22Rv1 (cell line): Measurements from ENCODE around the gene DMD.

Source experiments
- H3K27ac ChIP-seq: fragments of 450-650 bp; 2 replicates; pipeline ENCODE4 v1.5.1; 2017
- ZFX ChIP-seq: fragments of 450-650 bp; IDR thresholded peaks from 2 replicates; pipeline ENCODE4 v1.6.1; 2017; ENCODE audit warnings: antibody characterized with exemption, borderline replicate concordance
- TF ChIP-seq, protein P1 (sequence below): fragments of 450-650 bp; IDR thresholded peaks from 2 replicates; pipeline ENCODE4 v1.5.1; 2017; ENCODE audit warnings: mild to moderate bottlenecking

DMD gene

DNA sequence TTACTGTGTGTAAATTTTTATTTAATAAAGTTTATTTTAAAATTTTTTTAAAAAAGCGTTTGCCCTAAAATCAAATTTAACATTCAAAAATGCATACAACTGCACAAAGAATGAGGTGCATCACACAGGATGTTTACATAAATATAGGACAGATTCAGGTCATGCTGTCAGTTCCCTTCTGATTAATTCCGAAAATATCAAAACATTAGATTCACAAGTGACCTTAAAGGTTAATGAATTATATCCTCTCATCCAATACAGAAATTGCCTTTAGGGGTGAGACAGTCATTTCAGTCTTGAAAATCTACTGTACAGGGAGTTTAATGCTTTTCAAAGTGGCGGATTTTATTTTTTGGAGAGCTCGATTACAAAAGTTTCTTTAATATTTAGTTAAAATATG is 1930.8 kb downstream of the DMD start:
- no peak overlapping the region for H3K27ac ChIP-seq
- TF ChIP-seq, protein P1, sequence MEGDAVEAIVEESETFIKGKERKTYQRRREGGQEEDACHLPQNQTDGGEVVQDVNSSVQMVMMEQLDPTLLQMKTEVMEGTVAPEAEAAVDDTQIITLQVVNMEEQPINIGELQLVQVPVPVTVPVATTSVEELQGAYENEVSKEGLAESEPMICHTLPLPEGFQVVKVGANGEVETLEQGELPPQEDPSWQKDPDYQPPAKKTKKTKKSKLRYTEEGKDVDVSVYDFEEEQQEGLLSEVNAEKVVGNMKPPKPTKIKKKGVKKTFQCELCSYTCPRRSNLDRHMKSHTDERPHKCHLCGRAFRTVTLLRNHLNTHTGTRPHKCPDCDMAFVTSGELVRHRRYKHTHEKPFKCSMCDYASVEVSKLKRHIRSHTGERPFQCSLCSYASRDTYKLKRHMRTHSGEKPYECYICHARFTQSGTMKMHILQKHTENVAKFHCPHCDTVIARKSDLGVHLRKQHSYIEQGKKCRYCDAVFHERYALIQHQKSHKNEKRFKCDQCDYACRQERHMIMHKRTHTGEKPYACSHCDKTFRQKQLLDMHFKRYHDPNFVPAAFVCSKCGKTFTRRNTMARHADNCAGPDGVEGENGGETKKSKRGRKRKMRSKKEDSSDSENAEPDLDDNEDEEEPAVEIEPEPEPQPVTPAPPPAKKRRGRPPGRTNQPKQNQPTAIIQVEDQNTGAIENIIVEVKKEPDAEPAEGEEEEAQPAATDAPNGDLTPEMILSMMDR: no peak
- no peak for TF ChIP-seq ZFX

DNA sequence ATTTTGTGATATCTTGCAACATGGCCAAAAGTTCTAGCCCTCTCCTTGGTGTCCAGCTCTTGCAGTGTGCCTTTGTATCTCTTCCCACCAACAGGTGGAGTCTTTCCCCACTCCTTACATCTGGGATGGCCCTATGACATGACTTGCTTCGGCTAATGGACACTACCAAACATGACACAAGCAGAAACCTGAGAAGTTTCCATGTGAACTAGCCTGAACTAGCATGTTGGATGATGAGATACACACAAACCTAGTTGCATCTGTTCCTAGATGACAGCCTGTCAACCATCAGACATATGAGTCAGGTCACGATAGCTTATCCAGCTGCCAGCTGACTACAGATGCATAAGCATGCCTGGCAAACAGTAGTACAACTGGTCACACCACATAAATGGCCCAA is 1932.0 kb downstream of the DMD start:
- no peak overlapping the region for H3K27ac ChIP-seq
- TF ChIP-seq ZFX: no peak
- TF ChIP-seq, protein P1: peak; percentile 44

DNA sequence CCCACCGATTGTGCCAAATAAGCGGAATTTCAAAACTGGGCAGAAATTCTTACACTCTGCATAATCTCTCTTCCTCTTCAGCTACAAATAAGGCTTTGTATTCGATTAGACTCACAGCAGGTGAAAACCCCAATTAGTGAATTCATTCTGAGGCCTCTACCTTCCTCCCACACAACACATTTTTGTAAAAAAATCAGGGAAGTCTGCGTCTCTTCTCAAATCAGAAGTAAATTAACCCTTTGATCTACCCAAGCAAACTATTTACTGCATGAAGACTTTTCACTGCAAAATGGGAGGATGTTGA is 1938.9 kb downstream of the DMD start:
- TF ChIP-seq, protein P1: no peak
- TF ChIP-seq ZFX: no peak
- no peak overlapping the region for H3K27ac ChIP-seq

DNA sequence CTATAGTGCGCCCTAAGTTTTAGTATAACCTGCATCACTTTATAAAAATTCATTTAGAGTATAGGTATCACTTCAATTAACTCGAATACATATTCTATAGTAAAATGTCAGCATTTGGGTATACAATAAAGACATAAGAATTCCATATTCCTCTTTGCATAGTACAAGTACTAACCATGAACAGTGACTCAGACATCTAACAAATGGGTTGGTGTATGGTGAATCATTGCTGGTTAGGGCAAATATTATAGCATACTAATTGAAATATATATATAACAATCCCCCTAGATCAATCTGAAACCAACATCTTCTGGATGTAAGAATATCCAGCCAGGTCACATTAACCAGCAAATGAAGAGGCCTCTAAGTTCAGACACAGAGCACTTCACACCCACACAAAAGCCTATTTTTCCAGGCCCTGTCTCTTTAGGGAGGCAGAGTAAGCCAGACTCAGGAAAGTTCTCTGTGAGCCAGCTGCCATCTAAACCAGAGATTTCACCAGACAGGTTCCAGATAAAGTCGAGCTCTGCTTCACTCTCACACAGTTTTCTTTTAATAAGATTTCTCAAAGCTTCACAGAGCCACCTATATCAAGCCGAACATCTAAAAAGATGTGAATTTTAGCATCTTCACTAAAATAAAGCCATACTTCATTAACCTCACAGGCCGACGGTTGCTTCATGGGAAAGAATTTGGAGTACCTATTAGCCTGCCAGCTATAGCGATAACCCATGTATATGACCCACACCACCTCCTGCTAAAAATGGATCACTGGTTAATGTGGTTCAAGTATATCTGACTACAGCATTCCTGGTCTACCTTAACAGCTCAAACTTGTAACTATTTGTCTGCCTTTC is 1939.5 kb downstream of the DMD start:
- TF ChIP-seq, protein P1: no peak
- no peak for TF ChIP-seq ZFX
- no peak overlapping the region for H3K27ac ChIP-seq

DNA sequence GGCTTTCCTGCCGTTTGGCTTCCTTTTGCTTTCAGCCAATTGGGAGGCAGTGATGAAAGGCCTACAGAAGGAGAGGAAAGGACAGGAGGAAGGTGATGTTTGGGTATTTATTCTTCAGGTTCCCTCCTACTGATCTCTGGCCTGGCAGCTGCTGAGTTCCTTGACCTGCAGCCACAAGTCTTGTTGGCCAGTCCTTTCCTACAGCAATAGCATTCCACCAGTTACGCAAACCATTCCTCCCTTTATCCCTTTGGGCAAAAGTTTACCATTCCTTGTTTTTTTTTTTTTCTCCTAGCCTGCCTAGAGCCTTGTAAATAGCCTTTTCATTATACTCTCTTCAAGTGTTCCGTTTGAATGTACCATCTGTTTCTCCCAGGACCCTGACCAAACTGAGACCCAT is 1941.4 kb downstream of the DMD start:
- no peak overlapping the region for H3K27ac ChIP-seq
- TF ChIP-seq, protein P1: no peak
- no peak for TF ChIP-seq ZFX

DNA sequence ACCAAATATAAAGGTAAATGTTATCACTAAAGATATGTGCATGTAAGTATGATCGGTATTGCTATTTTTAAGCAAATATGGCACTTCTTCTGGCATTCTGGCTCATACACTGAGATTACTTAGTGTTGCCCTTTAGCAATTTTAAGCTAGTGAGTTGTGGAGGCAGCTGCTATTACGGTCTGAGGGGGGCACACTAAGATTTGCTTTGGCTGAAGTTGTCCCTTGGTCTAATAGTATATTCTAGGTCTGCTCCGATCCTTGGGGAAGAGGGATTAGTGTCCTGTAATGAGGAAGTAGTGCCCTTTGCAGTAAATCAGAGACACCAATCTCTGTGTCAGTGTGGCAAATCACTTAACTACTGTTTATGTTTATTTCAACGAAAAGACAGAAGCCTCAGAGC is 1943.0 kb downstream of the DMD start:
- no peak overlapping the region for H3K27ac ChIP-seq
- TF ChIP-seq, protein P1: no peak
- TF ChIP-seq ZFX: no peak

DNA sequence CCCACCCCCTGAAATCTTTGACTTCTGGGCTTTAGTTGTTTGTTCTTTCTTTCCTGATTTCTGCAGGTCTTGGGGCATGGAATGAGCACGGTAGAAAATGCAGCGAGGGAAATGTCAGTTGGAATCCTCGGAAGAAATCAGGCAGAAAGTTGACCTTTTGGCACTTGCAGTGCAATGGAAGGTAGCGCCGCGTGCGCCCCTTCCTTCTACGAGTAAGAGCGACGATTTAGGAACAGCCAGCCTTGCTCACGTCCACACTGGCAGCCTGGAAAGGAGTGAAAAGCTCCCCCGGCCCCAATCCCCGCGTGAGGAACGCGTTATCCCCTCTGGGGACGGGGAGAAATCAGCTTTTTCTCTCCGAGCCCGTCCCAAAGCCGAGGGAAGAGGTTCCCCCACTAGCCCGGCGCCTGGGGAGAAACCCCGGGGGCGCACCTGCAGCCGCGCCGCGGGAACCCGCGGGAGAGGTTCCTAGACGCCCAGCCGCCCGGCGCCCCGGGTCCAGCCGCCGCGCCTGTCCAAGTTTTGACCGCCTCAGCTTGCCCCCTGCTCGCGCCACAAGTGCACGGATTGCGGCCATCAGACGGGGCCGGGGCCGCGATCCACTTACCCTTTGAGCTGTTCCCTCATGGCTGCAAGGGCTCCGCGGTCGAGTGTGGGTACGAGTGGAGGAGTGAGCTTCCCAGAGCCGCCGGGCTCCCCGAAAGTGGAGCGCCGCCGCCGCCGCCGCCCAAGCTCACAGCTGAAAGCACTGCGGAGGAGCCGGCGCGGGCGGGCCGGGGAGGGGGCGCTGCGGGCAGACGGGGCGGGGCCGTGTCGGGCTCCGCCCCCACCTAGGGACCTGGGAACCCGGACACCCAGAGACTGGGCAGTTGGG is 1944.9 kb downstream of the DMD start:
- H3K27ac ChIP-seq: no peak overlapping the region
- TF ChIP-seq, protein P1: peak; percentile 12; the same call in 1 of the 2 replicates
- TF ChIP-seq ZFX: no peak
